SK-N-MC (cell line): Measurements from ENCODE around the gene TBX19.

ENCODE experiments used
- DNase-seq: peaks from one replicate; pipeline ENCODE4 v3.0.0-alpha.2; 2011; ENCODE audit warnings: low read depth, low spot score
- H3K27ac ChIP-seq: fragments of 200-600 bp; sonication (generic); 2 replicates; pipeline ENCODE4 v1.5.1; 2016; ENCODE audit warnings: mixed run types
- H3K36me3 ChIP-seq: fragments of 200-600 bp; sonication (generic); 2 replicates; pipeline ENCODE4 v1.6.1; 2017; ENCODE audit warnings: antibody characterized with exemption, low read length, mixed read lengths; ENCODE audit not compliant: insufficient read depth
- H3K4me3 ChIP-seq: fragments of 200-600 bp; sonication (generic); 2 replicates; pipeline ENCODE4 v1.5.1; 2016
- H3K9ac ChIP-seq: fragments of 200-600 bp; sonication (generic); 2 replicates; pipeline ENCODE4 v1.8.0; 2017; ENCODE audit warnings: mixed run types, mixed read lengths; ENCODE audit not compliant: insufficient read length
- H3K9me3 ChIP-seq: fragments of 200-600 bp; sonication (generic); 2 replicates; pipeline ENCODE4 v1.6.1; 2017; ENCODE audit warnings: low read depth, mild to moderate bottlenecking, antibody characterized with exemption, low read length, moderate library complexity, mixed read lengths
- EZH2 ChIP-seq: fragments of 200-600 bp; sonication (generic); IDR thresholded peaks from one replicate; pipeline ENCODE4 v1.6.1; 2017; ENCODE audit warnings: antibody characterized with exemption
- FOXP2 ChIP-seq: optimal IDR thresholded peaks from 2 replicates; pipeline ENCODE3; 2011; ENCODE audit warnings: mild to moderate bottlenecking, moderate library complexity; ENCODE audit not compliant: insufficient read depth; ENCODE audit errors: extremely low read length, control extremely low read depth
- POLR2AphosphoS5 ChIP-seq: IDR thresholded peaks from 2 replicates; pipeline ENCODE4 v1.6.1; 2012; ENCODE audit warnings: mild to moderate bottlenecking, low read depth, low read length, borderline replicate concordance

Gene TBX19

GRCh38 chr1:168338589-168339503, 58.2 kb downstream of the TBX19 start:
- no peak for DNase-seq
- TF ChIP-seq POLR2AphosphoS5: no peak
- TF ChIP-seq FOXP2: no peak
- TF ChIP-seq EZH2: no peak

DNA sequence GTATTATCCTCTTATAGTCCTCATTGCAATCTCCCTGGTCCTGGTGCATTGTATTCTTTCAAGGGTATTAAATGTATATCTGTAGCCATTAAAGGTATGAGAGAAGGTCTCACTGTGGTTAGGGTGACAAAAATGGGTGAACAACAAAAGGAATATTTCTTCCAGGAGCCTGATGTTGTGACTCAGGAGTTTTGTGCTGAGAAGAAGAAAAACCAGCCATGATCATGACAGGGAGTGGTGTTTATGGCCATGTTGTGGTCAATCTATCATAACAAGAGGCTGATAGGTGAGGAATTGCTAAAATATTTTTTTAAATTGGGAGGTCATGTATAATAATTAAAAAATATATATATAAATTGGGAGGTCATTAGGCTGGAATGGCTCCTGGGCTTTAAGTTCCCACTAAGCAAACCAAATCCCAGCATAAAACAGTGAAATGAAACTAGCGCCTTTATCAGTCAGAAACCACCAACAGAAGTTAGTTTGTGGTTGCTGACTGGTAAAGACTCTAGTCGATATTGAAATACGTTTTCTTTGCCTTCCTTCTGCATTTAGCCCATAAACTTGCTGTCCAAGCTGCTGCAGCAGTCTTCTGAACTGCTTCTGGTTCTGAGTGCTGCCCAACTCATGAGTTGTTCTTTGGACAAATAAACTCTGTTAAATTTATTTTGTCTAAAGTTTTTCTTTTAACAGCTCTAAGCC, 60.3 kb downstream of the TBX19 start:
- DNase-seq: no peak
- no peaks in the 10 kb centered on the region for H3K9me3 ChIP-seq
- H3K9ac ChIP-seq: no peak overlapping the region
- no peak overlapping the region for H3K4me3 ChIP-seq
- peak overlapping the region; percentile 42; the same call in 1 of the 2 replicates for H3K27ac ChIP-seq
- no peaks in the 10 kb centered on the region for H3K36me3 ChIP-seq
- TF ChIP-seq FOXP2 (no peak), EZH2 (no peak), POLR2AphosphoS5 (no peak)

More at GRCh38 chr1:168338589-168339503, 58.2 kb downstream of the TBX19 start:
- no peak overlapping the region for H3K9ac ChIP-seq
- H3K36me3 ChIP-seq: no peaks in the 10 kb centered on the region
- H3K27ac ChIP-seq: no peak overlapping the region
- H3K4me3 ChIP-seq: no peak overlapping the region
- no peaks in the 10 kb centered on the region for H3K9me3 ChIP-seq

DNA sequence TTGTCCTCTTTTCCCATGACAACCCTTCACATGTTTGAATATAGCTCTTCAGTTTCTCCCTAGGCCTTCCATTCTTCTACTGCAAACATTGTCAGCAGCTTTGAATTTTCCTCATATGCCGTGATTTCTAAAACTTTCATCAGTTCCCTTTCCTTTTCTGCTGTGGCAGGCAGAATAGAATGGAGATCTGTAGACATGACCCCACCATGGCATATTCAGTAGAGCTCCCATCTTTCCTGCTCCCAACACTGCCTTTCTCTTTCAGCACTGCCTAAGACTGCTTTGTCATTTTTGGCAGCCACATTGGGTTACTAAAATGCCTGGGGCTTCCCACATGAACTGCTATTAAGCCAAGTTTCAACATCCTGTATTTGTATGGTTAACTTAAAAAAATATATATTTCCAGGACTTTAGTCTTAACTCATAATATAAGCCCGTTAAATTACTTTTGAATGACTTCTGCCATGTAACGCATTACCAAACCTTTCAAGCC, 60.9 kb downstream of the TBX19 start:
- H3K36me3 ChIP-seq: no peaks in the 10 kb centered on the region
- TF ChIP-seq FOXP2: no peak
- TF ChIP-seq EZH2: no peak
- TF ChIP-seq POLR2AphosphoS5: no peak
- H3K27ac ChIP-seq: peak overlapping the region; percentile 42; the same call in 1 of the 2 replicates
- no peak overlapping the region for H3K9ac ChIP-seq
- no peak overlapping the region for H3K4me3 ChIP-seq
- H3K9me3 ChIP-seq: no peaks in the 10 kb centered on the region
- peak; percentile 42 for DNase-seq

DNA sequence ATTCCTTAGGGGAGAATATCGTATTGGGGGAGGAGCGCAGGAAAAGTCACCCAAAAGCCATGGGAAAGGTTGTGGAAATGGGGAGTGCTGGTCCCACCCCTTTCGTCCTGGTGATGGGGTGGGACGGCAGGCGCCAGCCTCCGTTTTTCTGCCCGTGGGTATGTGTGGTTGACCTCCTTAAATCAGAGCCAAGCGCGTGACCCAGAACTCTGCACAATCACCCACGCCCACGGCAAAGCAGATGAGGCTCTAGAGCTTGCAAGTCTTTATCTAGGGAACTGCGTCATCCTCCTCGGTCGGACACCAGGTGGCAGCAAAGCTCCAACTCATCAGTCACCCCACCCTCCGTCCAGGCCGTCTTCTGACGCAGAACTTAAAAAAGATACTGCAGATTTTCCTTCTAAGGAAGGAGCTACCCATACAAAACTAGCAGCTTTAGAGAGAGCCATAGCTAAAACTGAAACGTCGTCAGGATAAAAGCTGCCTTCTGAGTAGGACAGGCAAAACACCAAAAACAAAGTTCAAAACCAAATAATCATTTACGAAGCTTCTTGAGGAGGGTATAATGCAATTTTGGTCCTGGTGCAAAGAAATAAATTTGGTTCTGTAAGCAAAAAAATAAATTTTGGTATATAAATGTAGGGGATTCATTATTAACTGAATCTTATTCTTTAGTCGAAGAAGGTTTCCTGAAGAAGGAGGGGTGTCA, 62.0 kb downstream of the TBX19 start:
- Histone ChIP-seq H3K9me3 (no peaks in the 10 kb centered on the region), H3K9ac (no peak overlapping the region), H3K27ac (no peak overlapping the region), H3K4me3 (peak overlapping the region; percentile 53), H3K36me3 (no peaks in the 10 kb centered on the region)
- DNase-seq: peak; percentile 58
- TF ChIP-seq POLR2AphosphoS5 (no peak), EZH2 (no peak), FOXP2 (no peak)

- TF ChIP-seq EZH2: no peak
- TF ChIP-seq POLR2AphosphoS5: no peak
- H3K4me3 ChIP-seq: no peak overlapping the region
- DNase-seq: no peak
- no peaks in the 10 kb centered on the region for H3K9me3 ChIP-seq
- H3K36me3 ChIP-seq: no peaks in the 10 kb centered on the region
- H3K27ac ChIP-seq: no peak overlapping the region
- H3K9ac ChIP-seq: no peak overlapping the region
Observed at GRCh38 chr1:168343566-168343965, 62.9 kb downstream of the TBX19 start.

DNA sequence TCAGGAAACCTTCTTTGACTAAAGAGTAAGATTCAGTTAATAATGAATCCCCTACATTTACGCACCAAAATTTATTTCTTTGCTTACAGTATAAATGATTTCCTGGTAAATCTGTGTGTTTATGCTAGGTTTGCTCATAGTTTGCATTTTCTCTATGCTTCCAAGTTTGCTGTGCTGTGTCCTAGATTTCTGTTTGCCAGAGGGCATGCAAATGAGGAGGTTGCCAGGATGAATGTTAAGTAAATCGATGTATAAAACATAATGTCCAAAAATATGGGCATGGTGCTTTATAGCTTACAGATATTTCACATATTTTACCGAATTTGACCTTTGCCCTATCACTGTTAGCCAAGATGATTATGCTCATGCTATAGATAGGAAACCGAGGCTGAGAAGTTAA, 63.8 kb downstream of the TBX19 start:
- H3K9me3 ChIP-seq: no peaks in the 10 kb centered on the region
- TF ChIP-seq EZH2: no peak
- H3K27ac ChIP-seq: no peak overlapping the region
- H3K4me3 ChIP-seq: peak overlapping the region; percentile 6; the same call in 1 of the 2 replicates
- peak overlapping the region; percentile 10 for H3K9ac ChIP-seq
- DNase-seq: no peak
- H3K36me3 ChIP-seq: no peaks in the 10 kb centered on the region

- H3K9ac ChIP-seq: no peak overlapping the region
- H3K36me3 ChIP-seq: no peaks in the 10 kb centered on the region
- no peak for DNase-seq
- H3K27ac ChIP-seq: no peak overlapping the region
- H3K9me3 ChIP-seq: no peaks in the 10 kb centered on the region
- H3K4me3 ChIP-seq: no peak overlapping the region
- TF ChIP-seq EZH2 (no peak), FOXP2 (no peak), POLR2AphosphoS5 (no peak)
Observed at GRCh38 chr1:168345939-168346338, 65.3 kb downstream of the TBX19 start.

DNA sequence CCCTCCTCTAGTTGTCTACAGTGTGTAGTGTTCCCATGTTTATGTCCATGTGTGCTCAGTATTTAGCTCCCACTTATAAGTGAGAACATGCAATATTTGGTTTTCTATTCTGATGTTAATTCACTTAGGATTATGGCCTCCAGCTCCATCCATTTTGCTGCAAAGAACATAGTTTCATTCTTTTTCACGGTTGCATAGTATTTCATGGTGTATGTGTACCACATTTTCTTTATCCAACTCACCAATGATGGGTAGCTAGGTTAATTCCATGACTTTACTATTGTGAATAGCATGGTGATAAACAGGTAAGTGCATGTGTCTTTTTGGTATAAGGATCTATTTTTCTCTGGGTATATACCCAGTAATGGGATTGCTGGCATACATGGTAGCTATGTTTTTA, 67.0 kb downstream of the TBX19 start:
- no peaks in the 10 kb centered on the region for H3K36me3 ChIP-seq
- TF ChIP-seq EZH2 (no peak), FOXP2 (no peak), POLR2AphosphoS5 (no peak)
- no peak overlapping the region for H3K9ac ChIP-seq
- no peak overlapping the region for H3K4me3 ChIP-seq
- DNase-seq: no peak
- H3K9me3 ChIP-seq: no peaks in the 10 kb centered on the region
- H3K27ac ChIP-seq: no peak overlapping the region
